ENCODE results near the gene ANKRD44.

DNA sequence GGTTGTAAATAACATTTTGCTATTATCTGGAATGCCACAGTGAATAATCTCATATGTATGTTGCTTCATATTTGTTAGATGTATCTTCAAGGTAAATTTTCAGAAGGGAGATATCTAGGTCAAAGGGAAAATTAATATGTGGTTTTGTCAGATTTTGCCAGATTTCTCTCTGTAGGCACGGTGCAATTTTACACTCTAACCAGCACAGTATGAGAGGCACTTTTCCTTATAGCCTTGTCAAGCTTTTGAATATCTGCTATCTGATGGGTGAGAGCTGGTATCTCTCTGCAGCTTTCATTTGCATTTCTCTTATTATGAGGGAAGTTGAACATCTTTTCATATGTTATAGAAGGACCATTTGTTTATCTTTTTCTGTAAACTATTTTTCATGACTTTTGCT, 208.3 kb downstream of the ANKRD44 start:
- TF ChIP-seq, protein P1, sequence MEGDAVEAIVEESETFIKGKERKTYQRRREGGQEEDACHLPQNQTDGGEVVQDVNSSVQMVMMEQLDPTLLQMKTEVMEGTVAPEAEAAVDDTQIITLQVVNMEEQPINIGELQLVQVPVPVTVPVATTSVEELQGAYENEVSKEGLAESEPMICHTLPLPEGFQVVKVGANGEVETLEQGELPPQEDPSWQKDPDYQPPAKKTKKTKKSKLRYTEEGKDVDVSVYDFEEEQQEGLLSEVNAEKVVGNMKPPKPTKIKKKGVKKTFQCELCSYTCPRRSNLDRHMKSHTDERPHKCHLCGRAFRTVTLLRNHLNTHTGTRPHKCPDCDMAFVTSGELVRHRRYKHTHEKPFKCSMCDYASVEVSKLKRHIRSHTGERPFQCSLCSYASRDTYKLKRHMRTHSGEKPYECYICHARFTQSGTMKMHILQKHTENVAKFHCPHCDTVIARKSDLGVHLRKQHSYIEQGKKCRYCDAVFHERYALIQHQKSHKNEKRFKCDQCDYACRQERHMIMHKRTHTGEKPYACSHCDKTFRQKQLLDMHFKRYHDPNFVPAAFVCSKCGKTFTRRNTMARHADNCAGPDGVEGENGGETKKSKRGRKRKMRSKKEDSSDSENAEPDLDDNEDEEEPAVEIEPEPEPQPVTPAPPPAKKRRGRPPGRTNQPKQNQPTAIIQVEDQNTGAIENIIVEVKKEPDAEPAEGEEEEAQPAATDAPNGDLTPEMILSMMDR (IDR thresholded peaks at IDR 0.05) = no peak
- no peak for TF ChIP-seq POLR2A (IDR thresholded peaks at IDR 0.05)
